HL-60 (cell line): ENCODE data around the gene AFDN.

Experiments used
- DNase-seq, 2 experiments: peaks; one replicate each; pipeline ENCODE4 v3.0.0-alpha.2; 2010 to 2020; ENCODE audit warnings: low read depth in 1 of 2, low spot score in 1 of 2
- H3K27ac ChIP-seq: fragments of 250-450 bp; sonication (Bioruptor Pico); replicated peaks from 2 replicates; pipeline ENCODE4 v1.5.1; 2020; ENCODE audit warnings: mild to moderate bottlenecking, moderate library complexity
- H3K27me3 ChIP-seq: fragments of 250-450 bp; sonication (Bioruptor Pico); 2 replicates; pipeline ENCODE4 v1.5.1; 2021; ENCODE audit warnings: mild to moderate bottlenecking, moderate library complexity; ENCODE audit not compliant: insufficient read depth, poor library complexity, severe bottlenecking
- H3K4me3 ChIP-seq: replicated peaks from 2 replicates; pipeline ENCODE4 v1.5.1; 2011; ENCODE audit warnings: mild to moderate bottlenecking, control low read depth, low read length; ENCODE audit not compliant: insufficient read depth
- GABPA ChIP-seq: IDR thresholded peaks from 2 replicates; pipeline ENCODE4 v1.6.1; 2012; ENCODE audit warnings: low read depth
- POLR2AphosphoS5 ChIP-seq: IDR thresholded peaks from 2 replicates; pipeline ENCODE4 v1.6.1; 2012; ENCODE audit warnings: low read depth
- SPI1 ChIP-seq: IDR thresholded peaks from 2 replicates; pipeline ENCODE4 v1.6.1; 2012; ENCODE audit warnings: low read depth, mild to moderate bottlenecking, borderline replicate concordance
- TF ChIP-seq, protein P1 (sequence below): IDR thresholded peaks from 2 replicates; pipeline ENCODE4 v1.6.1; 2012; ENCODE audit warnings: low read depth; ENCODE audit not compliant: insufficient replicate concordance
- TF ChIP-seq, protein P2 (sequence below): IDR thresholded peaks from one replicate; pipeline ENCODE4 v1.5.1; 2011; ENCODE audit warnings: low read length, control low read depth, inconsistent platforms; ENCODE audit not compliant: insufficient read depth

AFDN gene

DNA sequence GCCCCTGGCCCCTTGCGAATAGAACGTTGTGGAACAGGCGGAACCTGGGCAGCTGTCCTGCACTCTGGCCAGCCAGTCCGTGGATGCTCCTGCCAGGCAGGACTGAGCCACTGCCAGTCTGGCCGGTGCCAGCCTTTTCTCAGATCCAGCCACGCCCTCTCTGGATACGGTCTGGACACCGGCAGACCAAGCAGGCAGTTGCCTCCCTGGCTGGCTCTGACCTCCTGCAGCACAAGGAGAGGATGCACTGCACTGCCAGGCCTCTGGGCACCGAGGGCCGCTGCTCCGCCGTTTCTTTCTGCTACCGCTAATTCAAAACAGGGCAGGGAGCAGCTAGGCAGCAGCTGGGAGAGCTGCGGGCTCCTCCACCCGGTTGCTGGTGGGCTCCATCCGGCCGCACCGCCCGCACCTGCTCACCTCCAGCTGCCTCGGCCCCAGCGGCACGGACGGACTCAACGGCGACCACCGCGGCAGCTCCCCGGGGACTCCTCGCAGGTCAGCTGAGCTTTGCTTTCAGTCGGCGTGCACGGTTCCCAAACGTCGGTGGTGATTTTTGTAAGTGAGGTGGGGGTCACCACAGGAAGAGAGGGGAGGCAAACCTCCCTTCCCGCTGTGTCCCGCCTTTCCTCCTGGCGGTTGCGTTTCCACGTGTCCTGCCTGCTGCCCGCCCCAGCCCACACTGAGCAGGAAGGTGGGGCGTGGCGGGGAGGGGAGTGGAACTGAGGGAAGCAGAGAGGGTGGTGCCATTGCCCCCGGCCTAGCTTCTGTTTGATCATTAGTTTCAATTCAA is 30.3 kb upstream of the AFDN start:
- Histone ChIP-seq H3K4me3 (no peak overlapping the region), H3K27me3 (peaks cover 15% of the 10 kb centered on the region), H3K27ac (no peak overlapping the region)
- no peak for DNase-seq
- TF ChIP-seq GABPA = no peak

DNA sequence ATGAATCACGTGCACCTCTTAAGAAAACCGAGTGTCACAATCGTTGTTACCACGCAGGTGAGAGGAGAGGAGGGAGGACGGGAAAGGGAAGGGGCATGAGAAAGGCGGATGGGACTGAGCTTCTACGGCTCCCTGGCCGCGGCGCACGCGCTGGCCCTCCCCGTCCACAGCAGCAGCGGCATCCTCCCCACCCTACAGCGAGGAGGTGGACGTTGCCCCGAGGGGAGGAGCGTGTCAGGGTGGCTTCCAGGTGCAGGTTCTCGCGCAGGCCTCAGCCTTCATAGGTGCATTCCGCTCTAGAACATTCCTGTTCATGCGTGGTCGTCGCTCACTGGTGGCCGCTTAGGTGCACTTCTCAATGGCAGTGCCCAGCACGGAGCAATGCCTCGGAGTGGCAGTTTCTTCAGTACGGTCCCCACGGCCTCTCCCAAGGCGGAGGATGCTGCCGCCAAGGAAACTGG is 29.7 kb upstream of the AFDN start:
- TF ChIP-seq SPI1 (no peak), GABPA (no peak), POLR2AphosphoS5 (no peak)
- TF ChIP-seq, protein P1, sequence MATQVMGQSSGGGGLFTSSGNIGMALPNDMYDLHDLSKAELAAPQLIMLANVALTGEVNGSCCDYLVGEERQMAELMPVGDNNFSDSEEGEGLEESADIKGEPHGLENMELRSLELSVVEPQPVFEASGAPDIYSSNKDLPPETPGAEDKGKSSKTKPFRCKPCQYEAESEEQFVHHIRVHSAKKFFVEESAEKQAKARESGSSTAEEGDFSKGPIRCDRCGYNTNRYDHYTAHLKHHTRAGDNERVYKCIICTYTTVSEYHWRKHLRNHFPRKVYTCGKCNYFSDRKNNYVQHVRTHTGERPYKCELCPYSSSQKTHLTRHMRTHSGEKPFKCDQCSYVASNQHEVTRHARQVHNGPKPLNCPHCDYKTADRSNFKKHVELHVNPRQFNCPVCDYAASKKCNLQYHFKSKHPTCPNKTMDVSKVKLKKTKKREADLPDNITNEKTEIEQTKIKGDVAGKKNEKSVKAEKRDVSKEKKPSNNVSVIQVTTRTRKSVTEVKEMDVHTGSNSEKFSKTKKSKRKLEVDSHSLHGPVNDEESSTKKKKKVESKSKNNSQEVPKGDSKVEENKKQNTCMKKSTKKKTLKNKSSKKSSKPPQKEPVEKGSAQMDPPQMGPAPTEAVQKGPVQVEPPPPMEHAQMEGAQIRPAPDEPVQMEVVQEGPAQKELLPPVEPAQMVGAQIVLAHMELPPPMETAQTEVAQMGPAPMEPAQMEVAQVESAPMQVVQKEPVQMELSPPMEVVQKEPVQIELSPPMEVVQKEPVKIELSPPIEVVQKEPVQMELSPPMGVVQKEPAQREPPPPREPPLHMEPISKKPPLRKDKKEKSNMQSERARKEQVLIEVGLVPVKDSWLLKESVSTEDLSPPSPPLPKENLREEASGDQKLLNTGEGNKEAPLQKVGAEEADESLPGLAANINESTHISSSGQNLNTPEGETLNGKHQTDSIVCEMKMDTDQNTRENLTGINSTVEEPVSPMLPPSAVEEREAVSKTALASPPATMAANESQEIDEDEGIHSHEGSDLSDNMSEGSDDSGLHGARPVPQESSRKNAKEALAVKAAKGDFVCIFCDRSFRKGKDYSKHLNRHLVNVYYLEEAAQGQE = no peak
- TF ChIP-seq, protein P2, sequence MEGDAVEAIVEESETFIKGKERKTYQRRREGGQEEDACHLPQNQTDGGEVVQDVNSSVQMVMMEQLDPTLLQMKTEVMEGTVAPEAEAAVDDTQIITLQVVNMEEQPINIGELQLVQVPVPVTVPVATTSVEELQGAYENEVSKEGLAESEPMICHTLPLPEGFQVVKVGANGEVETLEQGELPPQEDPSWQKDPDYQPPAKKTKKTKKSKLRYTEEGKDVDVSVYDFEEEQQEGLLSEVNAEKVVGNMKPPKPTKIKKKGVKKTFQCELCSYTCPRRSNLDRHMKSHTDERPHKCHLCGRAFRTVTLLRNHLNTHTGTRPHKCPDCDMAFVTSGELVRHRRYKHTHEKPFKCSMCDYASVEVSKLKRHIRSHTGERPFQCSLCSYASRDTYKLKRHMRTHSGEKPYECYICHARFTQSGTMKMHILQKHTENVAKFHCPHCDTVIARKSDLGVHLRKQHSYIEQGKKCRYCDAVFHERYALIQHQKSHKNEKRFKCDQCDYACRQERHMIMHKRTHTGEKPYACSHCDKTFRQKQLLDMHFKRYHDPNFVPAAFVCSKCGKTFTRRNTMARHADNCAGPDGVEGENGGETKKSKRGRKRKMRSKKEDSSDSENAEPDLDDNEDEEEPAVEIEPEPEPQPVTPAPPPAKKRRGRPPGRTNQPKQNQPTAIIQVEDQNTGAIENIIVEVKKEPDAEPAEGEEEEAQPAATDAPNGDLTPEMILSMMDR = no peak
- H3K4me3 ChIP-seq = no peak overlapping the region
- peaks cover 15% of the 10 kb centered on the region for H3K27me3 ChIP-seq
- DNase-seq = no peak
- H3K27ac ChIP-seq = no peak overlapping the region

DNA sequence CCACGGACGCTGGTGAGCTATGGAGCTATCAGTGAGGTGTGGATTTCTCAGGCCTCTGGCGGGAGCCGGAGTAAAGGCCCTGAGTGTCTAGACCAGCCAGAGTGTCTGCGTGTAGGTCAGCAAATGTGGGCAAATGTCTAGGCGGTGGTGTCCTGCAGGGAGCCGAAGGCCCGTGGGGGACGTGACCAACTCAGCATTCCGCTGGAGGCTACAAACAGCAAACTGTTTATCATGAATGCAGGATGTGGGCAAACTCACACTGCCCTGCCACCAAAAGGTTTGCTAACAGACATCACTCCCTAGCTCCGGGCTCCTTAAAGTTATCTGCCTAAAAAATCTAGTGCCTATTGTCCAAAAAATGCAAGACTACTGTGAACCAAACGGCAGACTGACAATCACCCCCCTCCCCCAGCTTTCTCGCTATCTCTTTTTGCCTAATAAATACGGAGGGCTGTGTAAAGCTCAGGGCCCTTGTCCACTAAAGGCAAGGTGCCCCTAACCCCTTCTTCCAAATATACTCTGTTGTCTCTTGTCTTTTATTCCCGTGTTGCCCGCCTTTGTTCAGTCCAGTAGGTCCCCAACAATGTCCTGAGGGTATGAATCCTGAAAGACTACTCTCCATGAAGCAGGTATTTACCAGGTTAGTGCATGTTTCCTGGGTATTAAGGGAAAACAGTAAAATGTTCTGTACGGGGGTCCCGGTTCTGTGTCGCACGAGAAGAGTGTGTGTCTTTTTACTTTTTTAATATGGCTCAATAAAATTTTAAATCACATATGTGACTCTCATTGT is 29.0 kb upstream of the AFDN start:
- Histone ChIP-seq H3K27ac (no peak overlapping the region), H3K27me3 (peaks cover 15% of the 10 kb centered on the region)
- TF ChIP-seq, protein P1 = no peak
- TF ChIP-seq GABPA (no peak), POLR2AphosphoS5 (no peak), SPI1 (no peak)
- TF ChIP-seq, protein P2 = no peak

DNA sequence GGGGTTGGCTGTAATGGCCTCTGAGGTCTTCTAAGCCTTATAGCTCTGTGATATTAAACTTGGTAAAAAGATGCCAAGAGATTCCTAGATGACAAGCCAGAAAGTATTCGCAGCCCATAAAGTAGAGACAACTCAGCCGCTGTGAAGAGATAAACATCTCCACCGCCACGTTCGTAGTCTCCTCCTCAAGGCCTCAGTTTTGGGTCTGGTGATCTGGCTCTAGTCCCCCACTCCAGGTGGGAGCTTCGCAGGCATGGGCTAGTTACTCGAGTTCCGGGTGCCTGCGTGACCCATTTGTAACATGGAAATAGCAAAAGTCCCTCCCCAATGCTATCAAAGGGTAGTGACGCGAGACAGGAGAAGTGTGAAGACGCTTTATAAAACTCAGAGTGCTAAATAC is 28.3 kb upstream of the AFDN start:
- H3K27ac ChIP-seq = no peak overlapping the region
- H3K27me3 ChIP-seq = peaks cover 15% of the 10 kb centered on the region
- H3K4me3 ChIP-seq = no peak overlapping the region
- no peak for DNase-seq
- no peak for TF ChIP-seq POLR2AphosphoS5

More for the DNA sequence above, 29.0 kb upstream of the AFDN start:
- no peak overlapping the region for H3K4me3 ChIP-seq
- DNase-seq = no peak
